Fibroblast of mammary gland (primary cell): ENCODE results near the gene TPO.

ENCODE experiments used
- DNase-seq: peaks from one replicate; pipeline ENCODE4 v3.0.0-alpha.2; 2010; ENCODE audit warnings: low read depth
- H3K4me3 ChIP-seq: 2 replicates; pipeline ENCODE4 v1.5.1; 2011; ENCODE audit warnings: low read depth, mild to moderate bottlenecking, low read length, moderate library complexity; ENCODE audit not compliant: control insufficient read depth
- TF ChIP-seq, protein P1 (sequence below): conservative IDR thresholded peaks from 2 replicates; pipeline ENCODE4 v1.5.1; 2011; ENCODE audit warnings: low read depth, low read length, inconsistent platforms; ENCODE audit not compliant: control insufficient read depth, insufficient read depth

TPO gene

DNA sequence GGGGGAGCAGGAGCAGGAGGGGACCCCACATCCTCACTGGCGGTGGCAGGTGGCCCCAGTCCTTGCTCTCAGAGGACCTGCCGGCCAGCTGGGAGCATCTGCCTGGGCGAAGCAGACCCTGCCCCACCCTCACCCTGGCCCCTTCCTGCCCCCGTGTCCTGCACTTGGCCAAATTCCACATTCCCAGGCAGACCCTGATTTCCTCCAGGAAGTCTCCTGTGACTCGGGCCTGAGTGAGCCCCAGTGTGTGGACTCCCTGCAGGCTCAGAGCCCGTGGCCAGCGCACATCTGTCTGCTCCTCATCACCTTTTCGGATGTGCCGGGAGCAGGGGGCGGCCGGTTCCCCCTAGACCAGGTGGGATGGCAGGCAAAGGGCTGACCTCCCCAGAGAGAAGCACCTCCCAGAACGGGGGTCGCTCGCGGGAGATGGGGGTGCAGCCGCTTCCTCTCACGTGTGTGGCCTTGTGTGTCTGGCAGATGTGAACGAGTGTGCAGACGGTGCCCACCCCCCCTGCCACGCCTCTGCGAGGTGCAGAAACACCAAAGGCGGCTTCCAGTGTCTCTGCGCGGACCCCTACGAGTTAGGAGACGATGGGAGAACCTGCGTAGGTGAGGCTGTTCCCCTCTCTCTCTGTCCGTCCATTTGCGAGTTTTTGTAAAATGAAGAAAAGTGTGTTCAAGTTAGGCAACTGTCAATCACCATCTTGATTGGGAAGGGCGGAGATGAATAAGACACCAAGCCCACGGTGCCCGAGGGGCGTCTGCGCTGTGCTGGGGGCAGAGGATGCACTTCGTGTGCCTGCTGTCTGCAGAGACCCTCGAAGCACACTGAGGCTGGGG is 90.4 kb downstream of the TPO start:
- no peak overlapping the region for H3K4me3 ChIP-seq
- no peak for DNase-seq
- TF ChIP-seq, protein P1, sequence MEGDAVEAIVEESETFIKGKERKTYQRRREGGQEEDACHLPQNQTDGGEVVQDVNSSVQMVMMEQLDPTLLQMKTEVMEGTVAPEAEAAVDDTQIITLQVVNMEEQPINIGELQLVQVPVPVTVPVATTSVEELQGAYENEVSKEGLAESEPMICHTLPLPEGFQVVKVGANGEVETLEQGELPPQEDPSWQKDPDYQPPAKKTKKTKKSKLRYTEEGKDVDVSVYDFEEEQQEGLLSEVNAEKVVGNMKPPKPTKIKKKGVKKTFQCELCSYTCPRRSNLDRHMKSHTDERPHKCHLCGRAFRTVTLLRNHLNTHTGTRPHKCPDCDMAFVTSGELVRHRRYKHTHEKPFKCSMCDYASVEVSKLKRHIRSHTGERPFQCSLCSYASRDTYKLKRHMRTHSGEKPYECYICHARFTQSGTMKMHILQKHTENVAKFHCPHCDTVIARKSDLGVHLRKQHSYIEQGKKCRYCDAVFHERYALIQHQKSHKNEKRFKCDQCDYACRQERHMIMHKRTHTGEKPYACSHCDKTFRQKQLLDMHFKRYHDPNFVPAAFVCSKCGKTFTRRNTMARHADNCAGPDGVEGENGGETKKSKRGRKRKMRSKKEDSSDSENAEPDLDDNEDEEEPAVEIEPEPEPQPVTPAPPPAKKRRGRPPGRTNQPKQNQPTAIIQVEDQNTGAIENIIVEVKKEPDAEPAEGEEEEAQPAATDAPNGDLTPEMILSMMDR: no peak

DNA sequence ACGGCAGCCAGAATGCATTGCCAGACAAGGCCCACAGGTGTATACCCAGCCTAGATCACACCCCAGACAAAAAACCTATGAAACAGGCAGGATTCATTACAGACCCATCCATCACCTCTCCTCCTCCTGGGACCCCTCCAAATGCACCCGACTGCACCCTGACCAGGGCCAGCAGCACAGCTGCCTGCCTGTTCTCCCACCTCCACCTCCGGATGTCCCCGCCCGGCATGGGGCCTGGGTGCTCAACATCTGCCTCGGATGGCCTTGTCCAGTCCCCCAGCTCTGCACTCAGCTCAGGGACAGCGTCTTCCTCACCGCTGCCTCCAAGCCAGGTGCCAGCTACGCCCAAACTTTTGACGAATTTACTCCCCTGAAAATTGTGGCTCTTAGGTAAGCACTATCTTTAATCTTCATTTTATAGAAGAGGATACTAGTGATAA is 91.1 kb downstream of the TPO start:
- TF ChIP-seq, protein P1: no peak
- H3K4me3 ChIP-seq: no peak overlapping the region
- DNase-seq: no peak

DNA sequence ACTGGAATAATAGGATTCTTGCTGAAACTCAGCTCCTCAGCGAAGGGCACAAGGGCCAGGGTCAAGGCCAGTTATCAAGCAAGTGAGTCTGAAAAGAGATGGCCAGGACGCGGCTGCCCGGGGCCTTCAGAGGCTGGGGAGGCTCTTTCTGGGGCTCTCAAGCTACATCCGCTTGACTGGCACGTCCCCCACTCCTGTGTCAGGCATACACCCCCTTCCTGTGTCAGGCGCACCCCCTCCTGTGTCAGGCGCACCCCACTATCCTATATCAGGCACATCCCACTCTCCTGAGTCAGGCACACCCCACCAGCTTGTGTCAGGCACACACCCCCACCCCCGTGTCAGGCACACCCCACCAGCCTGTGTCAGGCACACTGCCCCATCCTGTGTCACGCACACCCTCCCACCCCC is 91.8 kb downstream of the TPO start:
- TF ChIP-seq, protein P1: no peak
- DNase-seq: no peak
- no peak overlapping the region for H3K4me3 ChIP-seq

DNA sequence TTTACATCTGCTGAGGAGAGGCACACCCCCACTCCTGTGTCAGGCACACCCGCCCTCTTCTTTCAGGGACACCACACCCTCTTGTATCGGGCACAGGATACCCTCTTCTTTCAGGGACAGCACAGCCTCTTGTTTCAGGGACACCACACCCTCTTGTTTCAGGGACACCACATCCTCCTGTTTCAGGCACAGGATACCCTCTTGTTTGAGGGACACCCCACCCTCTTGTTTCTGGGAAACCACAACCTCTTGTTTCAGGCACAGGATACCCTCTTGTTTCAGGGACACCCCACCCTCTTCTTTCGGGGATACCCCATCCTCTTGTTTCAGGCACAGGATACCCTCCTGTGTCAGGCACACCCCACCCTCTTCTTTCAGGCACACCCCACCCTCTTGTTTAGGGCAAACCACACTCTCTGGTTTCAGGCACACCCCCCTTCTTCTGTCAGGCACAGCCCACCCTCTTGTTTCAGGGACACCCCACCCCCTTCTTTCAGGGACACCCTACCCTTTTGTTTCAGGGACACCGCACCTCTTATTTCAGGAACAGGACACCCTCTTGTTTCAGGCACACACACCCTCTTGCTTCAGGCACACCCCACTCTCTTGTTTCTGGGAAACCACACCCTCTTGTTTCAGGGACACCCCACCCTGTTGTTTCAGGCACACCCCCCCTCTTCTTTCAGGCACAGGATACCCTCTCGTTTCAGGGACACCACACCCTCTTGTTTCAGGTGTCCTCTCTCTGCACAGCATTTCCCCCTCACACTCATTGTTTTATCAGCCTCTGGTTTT is 96.2 kb downstream of the TPO start:
- TF ChIP-seq, protein P1: no peak
- no peak for DNase-seq
- no peak overlapping the region for H3K4me3 ChIP-seq

DNA sequence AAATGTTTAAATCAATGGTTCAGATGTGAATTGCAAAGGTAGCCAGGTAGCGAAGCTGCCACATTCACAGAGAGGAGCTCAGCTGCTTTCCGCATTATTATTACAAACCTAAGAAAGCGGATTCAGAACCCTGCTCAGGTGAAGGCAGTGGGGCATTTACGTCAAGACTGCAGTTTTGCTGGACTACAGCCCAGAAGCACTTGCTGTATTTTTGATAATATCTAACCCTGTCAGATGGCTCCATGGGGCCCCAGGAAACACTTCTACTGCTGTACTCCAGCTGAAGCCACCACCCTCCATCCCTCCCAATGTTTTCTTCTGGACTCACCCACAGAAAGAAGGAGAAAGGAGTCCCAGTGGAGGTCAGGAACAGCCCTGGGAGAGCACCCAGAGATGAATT is 96.9 kb downstream of the TPO start:
- DNase-seq: no peak
- H3K4me3 ChIP-seq: no peak overlapping the region
- TF ChIP-seq, protein P1: no peak

DNA sequence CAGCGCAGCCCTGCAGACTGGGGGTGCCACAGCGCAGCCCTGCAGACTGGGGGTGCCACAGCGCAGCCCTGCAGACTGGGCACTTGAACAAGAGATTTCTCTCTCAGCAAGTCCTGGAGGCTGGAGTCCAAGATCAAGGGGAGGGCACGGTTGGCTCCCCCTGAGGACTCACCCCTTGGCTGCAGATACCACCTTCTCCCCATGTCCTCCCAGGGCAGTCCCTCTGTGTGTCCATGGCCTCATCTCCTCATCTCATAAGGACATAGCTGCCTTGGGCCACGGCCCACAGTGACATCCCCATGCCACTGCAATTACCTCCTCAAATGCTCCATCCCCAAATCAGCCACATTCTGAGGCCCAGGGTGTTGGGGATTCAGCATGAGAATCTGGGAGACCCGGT is 98.2 kb downstream of the TPO start:
- DNase-seq: no peak
- no peak overlapping the region for H3K4me3 ChIP-seq
- TF ChIP-seq, protein P1: no peak
